Activated CD4-positive, alpha-beta T cell treated with anti-CD3 and anti-CD28 coated beads, Interleukin-2, amount 10 ng/mL, durations not matched to agents 24 days and 14 days (primary cell): ENCODE results near the gene FAM120C. TPM values are rescaled to one million over a fixed set of nuclear protein-coding genes. Genes with fewer than 3 reads are reported as not detected.

Experiments
- DNase-seq: peaks from one replicate; pipeline ENCODE4 v3.0.0; 2022
- H3K27ac Mint-ChIP-seq: one replicate; pipeline ENCODE4 v1.8.0; 2022; ENCODE audit warnings: mild to moderate bottlenecking, mixed read lengths
- H3K27me3 Mint-ChIP-seq: one replicate; pipeline ENCODE4 v1.8.0; 2022; ENCODE audit warnings: mixed read lengths
- H3K36me3 Mint-ChIP-seq: one replicate; pipeline ENCODE4 v1.8.0; 2022; ENCODE audit warnings: low read depth, mild to moderate bottlenecking, mixed read lengths
- H3K4me1 Mint-ChIP-seq: one replicate; pipeline ENCODE4 v1.8.0; 2021; ENCODE audit warnings: mixed read lengths
- H3K4me3 Mint-ChIP-seq: one replicate; pipeline ENCODE4 v1.8.0; 2022; ENCODE audit warnings: mild to moderate bottlenecking, moderate library complexity, mixed read lengths
- H3K9me3 Mint-ChIP-seq: one replicate; pipeline ENCODE4 v1.8.0; 2021; ENCODE audit warnings: mixed read lengths
- intact Hi-C: fragments of 100-400 bp; cut with micrococcal nuclease; formaldehyde crosslinking; loops from one replicate; pipeline ENCODE4 v1.15.1; 2023
- total RNA-seq: library from RNA; stranded (reverse); gene quantifications from 2 replicates; pipeline ENCODE4 v1.2.3, GENCODE V29; 2022

FAM120C gene, protein sequence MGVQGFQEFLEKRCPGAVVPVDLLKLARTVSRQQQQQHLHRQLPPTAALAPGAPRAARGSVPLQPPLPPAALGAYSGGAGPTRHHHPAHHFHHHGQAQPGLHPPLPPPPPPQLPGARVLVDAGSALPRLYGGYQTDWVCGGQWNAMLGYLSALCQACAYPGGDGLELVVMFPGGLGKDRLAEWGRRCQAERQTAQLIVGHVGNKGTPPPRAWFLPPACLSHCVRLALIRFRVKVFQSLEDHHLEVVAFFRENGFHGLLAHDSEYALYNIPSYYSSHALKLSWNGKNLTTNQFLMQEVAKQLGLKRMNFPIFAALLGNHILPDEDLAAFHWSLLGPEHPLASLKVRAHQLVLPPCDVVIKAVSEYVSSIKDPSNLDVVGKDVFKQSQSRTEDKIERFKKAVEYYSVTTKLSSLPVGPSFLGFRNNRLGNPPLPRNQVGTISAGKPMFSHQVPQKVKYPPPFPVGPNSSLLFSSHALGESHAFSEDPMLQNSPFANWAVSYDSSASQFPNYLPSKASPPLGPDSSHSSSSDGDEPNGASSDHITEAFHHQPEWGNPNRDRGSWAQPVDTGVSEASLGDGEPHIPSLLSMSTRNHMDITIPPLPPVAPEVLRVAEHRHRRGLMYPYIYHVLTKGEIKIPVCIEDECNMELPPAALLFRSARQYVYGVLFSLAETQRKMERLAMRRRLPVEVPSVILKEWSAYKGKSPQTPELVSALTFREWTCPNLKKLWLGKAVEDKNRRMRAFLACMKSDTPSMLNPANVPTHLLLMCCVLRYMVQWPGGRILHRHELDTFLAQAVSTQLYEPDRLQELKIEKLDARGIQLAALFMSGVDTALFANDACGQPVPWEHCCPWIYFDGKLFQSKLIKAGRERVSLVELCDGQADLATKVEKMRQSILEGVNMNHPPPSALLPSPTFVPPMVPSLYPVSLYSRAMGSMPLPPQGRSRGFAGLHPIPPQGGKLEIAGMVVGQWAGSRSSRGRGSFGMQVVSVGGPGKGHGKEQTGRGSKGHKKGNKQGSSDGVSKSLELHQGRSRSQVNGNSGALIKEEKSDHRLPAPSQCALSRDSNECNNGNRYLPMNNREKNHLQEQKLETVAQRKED
- total RNA-seq = 10.8 and 11.4 TPM in 2 replicates

DNA sequence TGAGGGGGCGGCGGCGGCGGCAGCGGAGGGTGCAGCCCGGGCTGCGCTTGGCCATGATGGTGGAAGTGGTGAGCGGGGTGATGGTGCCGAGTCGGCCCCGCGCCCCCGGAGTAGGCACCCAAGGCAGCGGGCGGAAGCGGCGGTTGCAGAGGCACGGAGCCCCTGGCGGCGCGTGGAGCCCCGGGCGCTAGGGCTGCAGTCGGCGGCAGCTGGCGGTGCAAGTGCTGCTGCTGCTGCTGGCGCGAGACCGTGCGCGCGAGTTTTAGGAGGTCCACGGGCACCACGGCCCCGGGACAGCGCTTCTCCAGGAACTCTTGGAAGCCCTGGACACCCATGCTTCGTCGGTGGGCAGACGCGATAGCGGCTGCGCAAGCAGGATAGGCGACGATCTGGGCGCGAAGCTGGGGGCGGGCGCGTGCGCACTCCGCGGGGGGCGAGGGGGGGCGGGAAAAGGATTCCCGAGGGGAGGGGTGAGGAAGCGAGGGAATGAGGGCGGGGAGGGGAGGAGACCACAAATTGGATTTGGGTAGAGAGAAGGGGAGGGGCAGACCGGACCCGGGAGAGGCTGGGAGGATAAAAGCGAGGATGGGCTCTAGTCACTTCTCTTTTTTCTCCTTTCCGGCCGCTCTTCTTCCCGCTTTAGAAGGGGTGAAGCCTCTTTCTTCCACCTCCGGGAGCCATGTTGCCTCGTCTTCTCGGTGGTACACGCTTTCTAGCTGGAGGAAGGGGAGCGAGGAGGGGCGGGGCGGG lies at the start of gene FAM120C:
Gene FAM120C, minus strand, starts transcription at position 391 of the 750 bp plus-strand sequence. Its CDS starts 56 bp downstream, at position 335.
- intact Hi-C loops = loop anchor here (1.0 to 2.0 kb wide), 5 partner anchors 139 to 499 kb away; partner anchors contain the start of genes GNL3L, PHF8 and TSR2
- Mint-ChIP-seq H3K4me3 (peak within 1 kb of the TSS; percentile 88), H3K9me3 (no peaks in the 10 kb centered on the region), H3K27me3 (no peaks in the 10 kb centered on the region), H3K4me1 (peaks cover 37% of the 10 kb centered on the region), H3K36me3 (peaks cover 25% of the 10 kb centered on the region), H3K27ac (peak within 1 kb of the TSS; percentile 92)
- DNase-seq = peak; percentile 84

DNA sequence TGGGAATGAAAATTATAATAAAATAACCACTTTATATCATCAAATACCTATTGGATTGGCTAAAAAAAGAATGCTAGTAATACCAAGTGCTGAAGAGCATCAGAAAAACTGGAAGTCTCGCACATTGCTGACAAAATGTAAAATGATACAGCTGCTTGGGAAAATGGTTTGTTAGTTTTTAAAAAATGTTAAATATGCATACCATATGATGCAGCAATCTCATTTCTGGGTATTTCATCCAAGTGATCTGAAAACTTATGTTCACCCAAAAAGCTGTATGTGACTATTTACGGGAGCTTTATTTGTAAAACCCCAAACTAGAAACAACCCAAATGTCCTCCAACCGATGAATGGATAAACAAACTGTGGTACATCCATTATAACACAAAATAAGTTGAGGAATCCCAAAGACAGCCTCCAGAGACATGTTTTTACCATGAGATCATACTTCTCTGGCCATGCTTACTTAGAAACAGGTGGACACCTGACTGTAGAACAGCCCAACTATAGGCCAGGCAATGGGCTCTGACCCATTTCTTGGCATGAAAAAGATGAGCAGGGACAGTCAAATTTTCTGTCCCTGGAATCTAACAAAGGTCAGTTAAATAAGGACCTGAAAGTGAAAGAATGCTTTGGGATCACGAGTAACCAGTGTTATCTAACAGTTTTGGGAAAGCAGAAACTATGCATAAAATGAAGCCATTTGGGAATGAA lies 47.5 kb upstream of the FAM120C start:
- no peak overlapping the region for H3K27ac Mint-ChIP-seq
- H3K36me3 Mint-ChIP-seq = no peaks in the 10 kb centered on the region
- intact Hi-C loops = no loop called here
- H3K27me3 Mint-ChIP-seq = peaks cover 1% of the 10 kb centered on the region
- no peaks in the 10 kb centered on the region for H3K4me1 Mint-ChIP-seq
- no peaks in the 10 kb centered on the region for H3K9me3 Mint-ChIP-seq
- DNase-seq = no peak
- no peak overlapping the region for H3K4me3 Mint-ChIP-seq

DNA sequence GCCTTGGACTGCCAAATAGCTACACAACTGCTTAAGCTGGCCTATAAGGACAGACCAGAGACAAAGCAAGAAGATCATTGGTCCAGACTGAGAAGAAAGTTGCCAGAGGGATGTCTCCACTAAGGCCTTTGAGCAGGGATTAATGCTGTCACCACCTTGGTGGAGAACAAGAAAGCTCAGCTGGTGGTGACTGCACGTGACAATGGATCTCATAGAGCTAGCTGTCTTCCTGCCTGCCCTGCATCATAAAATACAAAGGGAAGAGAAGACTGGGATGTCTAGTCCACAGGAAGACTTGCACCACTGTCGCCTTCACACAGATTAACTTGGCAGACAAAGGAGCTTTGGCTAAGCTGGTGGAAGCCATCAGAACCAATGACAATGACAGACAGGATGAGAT lies 40.5 kb upstream of the FAM120C start:
- Mint-ChIP-seq H3K9me3 (no peaks in the 10 kb centered on the region), H3K27ac (no peak overlapping the region), H3K27me3 (no peaks in the 10 kb centered on the region), H3K4me1 (no peaks in the 10 kb centered on the region), H3K4me3 (no peak overlapping the region), H3K36me3 (no peaks in the 10 kb centered on the region)
- no peak for DNase-seq
- intact Hi-C loops = no loop called here

DNA sequence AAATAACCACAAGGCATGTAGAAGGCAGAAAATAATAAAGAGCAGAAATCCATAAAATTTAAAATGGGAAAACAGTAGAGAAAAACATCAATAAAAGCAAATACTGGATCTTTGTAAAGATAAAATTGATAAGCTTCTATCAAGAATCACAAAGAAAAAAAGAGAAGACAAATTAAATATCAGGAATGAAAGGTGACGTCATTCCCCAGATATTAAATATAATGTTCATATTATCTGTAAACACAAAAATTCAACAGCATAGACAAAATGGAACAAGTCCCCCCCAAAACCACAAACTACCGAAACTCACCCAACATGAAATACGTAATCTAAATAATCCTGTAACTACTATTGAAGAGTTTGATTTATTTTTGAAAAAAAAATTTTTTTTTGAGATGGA lies 30.5 kb upstream of the FAM120C start:
- H3K36me3 Mint-ChIP-seq = no peaks in the 10 kb centered on the region
- no peaks in the 10 kb centered on the region for H3K4me1 Mint-ChIP-seq
- intact Hi-C loops = no loop called here
- H3K27me3 Mint-ChIP-seq = no peaks in the 10 kb centered on the region
- H3K27ac Mint-ChIP-seq = no peak overlapping the region
- DNase-seq = no peak
- H3K9me3 Mint-ChIP-seq = no peaks in the 10 kb centered on the region
- no peak overlapping the region for H3K4me3 Mint-ChIP-seq

DNA sequence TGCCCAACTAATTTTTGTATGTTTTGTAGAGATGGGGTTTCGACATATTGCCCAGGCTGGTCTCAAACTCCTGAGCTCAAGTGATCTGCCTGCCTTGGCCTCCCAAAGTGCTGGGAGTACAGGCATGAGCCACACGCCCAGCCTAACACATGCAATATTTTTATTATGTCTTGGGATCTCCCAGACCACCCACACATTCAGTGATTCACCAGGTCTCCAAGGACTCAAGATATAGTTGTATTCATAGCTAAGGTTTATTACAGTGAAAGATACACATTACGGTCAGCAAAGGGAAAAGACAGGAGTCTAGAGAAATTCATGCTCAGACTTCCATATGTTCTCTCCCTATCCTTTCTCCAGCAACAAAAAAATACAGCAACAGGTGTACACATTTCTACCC lies 25.5 kb upstream of the FAM120C start:
- no peak overlapping the region for H3K27ac Mint-ChIP-seq
- no peaks in the 10 kb centered on the region for H3K9me3 Mint-ChIP-seq
- intact Hi-C loops = no loop called here
- H3K4me3 Mint-ChIP-seq = no peak overlapping the region
- H3K4me1 Mint-ChIP-seq = no peaks in the 10 kb centered on the region
- H3K27me3 Mint-ChIP-seq = no peaks in the 10 kb centered on the region
- no peaks in the 10 kb centered on the region for H3K36me3 Mint-ChIP-seq
- DNase-seq = no peak

DNA sequence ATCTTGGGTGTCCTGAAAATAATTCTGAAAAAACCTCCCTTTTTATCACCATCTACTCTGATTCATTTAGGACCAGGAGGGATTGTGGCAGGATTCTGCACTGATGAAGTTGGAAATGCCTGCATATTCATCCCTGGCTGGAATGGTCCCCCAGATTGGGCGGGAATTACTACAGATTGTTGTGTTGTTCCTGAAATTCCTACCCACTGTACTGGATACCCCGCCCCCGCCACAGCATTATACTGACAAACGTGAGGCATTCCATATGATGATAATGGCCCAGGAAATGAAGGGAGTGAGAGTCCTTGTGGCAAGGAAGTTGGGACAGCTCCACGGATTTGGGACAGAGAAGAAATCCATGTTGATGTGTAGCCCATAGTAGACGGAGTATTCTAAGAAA lies 15.2 kb upstream of the FAM120C start:
- H3K4me3 Mint-ChIP-seq = no peak overlapping the region
- DNase-seq = no peak
- H3K27ac Mint-ChIP-seq = no peak overlapping the region
- H3K36me3 Mint-ChIP-seq = no peaks in the 10 kb centered on the region
- peaks cover 4% of the 10 kb centered on the region for H3K27me3 Mint-ChIP-seq
- no peaks in the 10 kb centered on the region for H3K9me3 Mint-ChIP-seq
- intact Hi-C loops = no loop called here
- no peaks in the 10 kb centered on the region for H3K4me1 Mint-ChIP-seq

DNA sequence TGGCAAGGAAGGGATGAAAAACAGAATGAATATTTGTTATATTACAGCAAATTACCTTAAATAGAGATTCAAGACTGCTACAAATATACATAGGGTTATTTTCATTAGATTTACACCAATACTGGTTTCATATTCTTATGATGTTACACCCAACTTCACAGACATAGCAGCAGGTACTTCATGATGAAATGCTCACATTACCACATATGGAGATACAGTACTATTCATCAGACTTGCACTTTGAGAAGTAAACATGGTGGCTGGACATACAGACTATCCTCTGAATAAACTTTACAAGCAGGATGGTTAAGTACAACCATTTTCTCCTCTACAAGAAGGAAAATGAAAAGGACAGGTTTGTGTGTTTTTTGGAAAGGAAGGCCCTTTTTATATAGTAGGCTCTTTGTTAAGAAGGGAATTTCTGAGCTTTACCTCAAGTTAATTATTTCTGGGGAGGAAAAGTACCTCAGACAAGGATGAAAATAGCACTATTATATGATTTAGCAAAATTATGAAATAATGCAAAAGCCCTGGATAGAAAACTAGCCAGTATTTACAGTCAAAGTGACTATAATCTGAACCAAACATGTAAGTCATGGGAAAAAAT lies 12.0 kb upstream of the FAM120C start:
- DNase-seq = no peak

DNA sequence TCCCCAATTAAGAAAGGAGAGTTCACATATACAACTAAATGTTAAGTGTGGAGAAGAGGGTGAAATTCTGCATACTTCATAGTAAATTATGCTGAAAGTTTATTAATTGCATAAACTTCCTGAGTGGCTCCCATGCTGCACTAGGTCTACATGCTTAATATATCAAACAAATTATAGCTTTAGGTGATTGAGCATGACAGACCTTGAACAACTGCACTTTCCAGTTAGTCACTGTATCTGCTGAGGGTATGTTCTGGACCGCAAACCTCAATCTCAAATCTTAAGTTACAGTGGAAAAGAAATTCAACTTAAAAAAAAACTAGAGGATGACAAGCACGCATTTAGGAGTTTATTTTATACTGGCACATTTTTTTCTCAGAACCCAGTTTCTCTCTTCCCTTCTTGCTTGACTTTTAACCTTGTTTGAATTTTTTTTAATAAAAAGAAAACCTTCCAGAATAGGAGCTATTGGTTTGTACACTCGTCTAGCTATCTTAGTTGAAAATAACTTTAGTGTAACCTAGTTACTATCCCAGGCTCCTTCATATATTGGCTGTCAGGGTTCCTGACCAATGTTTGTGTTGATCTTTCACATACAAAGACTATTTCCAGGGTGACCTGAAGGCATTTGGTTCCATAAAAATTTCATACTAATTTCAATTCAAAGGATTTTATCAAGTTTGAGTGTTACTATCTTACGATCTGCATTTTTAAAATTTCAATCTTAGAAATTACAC lies 10.2 kb upstream of the FAM120C start:
- intact Hi-C loops = no loop called here
- H3K27me3 Mint-ChIP-seq = peaks cover 2% of the 10 kb centered on the region
- DNase-seq = no peak
- H3K4me1 Mint-ChIP-seq = no peaks in the 10 kb centered on the region
- no peak overlapping the region for H3K27ac Mint-ChIP-seq
- H3K4me3 Mint-ChIP-seq = no peak overlapping the region
- H3K9me3 Mint-ChIP-seq = no peaks in the 10 kb centered on the region
- no peaks in the 10 kb centered on the region for H3K36me3 Mint-ChIP-seq

More for the DNA sequence above, 12.0 kb upstream of the FAM120C start:
- no peak overlapping the region for H3K4me3 Mint-ChIP-seq
- intact Hi-C loops = no loop called here
- H3K4me1 Mint-ChIP-seq = no peaks in the 10 kb centered on the region
- peaks cover 4% of the 10 kb centered on the region for H3K27me3 Mint-ChIP-seq
- no peaks in the 10 kb centered on the region for H3K9me3 Mint-ChIP-seq
- no peaks in the 10 kb centered on the region for H3K36me3 Mint-ChIP-seq
- no peak overlapping the region for H3K27ac Mint-ChIP-seq

DNA sequence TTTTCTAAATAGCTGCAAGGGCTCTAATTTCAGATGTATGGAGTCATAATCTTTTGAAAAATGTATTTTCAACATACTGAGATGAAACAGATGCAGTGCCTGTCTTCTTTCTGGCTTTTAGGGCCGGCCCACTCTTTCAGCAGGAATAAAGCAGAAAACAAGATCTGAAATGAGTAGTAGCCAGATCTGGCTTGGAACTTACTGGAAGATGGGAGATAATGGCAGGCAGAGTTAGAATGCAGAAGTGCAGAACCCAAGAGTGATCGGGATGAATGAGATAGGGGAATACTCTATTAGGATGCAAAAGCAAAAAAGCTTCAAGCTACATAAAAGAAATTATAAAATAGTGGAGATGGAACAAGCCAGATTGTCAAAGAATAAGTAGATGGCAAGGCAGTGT lies 1.4 kb upstream of the FAM120C start:
- H3K4me1 Mint-ChIP-seq = peaks cover 30% of the 10 kb centered on the region
- no peaks in the 10 kb centered on the region for H3K9me3 Mint-ChIP-seq
- no peak for DNase-seq
- H3K4me3 Mint-ChIP-seq = no peak overlapping the region
- peaks cover 22% of the 10 kb centered on the region for H3K36me3 Mint-ChIP-seq
- no peak overlapping the region for H3K27ac Mint-ChIP-seq
- intact Hi-C loops = no loop called here
- H3K27me3 Mint-ChIP-seq = no peaks in the 10 kb centered on the region

DNA sequence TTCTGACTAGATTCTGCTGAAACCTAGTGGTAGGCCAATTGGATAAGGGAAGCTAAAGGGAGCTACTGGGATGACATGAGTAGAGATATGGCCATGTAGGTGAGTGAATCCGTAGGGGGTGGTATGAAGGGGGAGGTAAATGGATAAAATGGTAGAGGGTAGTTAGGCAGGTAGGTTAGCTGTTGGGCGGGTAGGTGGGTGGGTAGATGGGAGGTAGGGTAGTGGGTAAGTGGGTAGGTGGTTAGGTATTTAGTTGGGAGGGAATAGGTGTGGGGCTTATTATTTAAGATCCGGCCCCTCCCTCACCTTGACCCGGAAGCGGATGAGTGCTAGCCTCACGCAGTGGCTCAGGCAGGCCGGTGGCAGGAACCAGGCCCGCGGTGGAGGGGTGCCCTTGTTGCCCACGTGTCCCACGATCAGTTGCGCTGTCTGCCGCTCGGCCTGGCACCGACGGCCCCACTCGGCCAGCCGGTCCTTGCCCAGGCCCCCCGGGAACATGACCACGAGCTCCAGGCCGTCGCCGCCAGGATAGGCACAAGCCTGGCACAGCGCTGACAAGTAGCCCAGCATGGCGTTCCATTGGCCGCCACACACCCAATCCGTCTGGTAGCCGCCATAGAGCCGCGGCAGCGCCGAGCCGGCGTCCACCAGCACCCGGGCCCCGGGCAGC lies 725 bp downstream of the FAM120C start:
- H3K27ac Mint-ChIP-seq = peak overlapping the region; percentile 89
- peak; percentile 87 for DNase-seq
- H3K4me1 Mint-ChIP-seq = peaks cover 44% of the 10 kb centered on the region
- no peaks in the 10 kb centered on the region for H3K27me3 Mint-ChIP-seq
- H3K9me3 Mint-ChIP-seq = no peaks in the 10 kb centered on the region
- H3K36me3 Mint-ChIP-seq = peaks cover 31% of the 10 kb centered on the region
- intact Hi-C loops = loop anchor here (2.0 kb wide), 1 partner anchor 348 kb away; the partner anchor contains the start of gene GNL3L
- peak overlapping the region; percentile 88 for H3K4me3 Mint-ChIP-seq

DNA sequence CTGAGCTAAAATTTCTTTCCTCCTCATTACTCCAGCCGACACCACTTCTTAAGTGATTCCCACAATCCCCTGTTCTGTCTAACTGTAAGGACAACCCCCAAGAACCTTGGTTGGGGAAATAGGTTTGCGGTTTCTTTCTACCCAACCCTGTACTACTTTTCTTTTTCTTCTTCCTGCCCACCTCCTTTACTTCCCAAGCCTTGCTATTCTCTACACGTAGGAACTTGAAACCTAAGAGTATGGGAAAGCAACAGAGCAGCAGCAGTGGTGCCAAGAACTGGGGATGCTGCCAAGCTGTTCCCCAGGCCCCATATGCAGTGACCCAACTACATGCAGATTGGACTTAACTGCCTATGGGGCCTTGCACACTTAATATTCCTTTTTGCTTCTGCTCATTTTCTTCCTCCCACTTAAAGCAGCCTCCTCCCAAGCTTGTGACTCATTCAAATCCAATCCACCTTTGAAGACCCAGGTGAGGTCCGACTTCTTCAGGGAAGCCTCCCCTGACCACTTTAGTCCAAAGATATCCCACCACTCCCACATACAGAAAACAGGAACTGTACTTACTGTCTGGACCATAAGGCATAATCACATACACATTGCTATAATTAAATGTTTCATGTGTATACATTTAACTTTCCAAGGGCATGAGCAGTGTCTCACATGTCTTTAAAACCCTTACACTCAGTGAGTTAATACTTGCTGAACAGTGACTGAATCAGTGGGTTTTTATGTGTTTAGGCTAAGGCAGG lies 1.7 kb downstream of the FAM120C start:
- peaks cover 40% of the 10 kb centered on the region for H3K36me3 Mint-ChIP-seq

More for the DNA sequence above, 1.7 kb downstream of the FAM120C start:
- Mint-ChIP-seq H3K27me3 (no peaks in the 10 kb centered on the region), H3K27ac (peak overlapping the region; percentile 89), H3K4me1 (peaks cover 49% of the 10 kb centered on the region), H3K9me3 (no peaks in the 10 kb centered on the region), H3K4me3 (peak overlapping the region; percentile 88)
- no peak for DNase-seq
- intact Hi-C loops = no loop called here
